GM19372 (cell line): ENCODE results near the gene DNAH10.
"Not testable (repeated sequence)": the region's sequence is repeated elsewhere in the genome, so short reads cannot be mapped to it uniquely, and the experiment has no call there.

Experiments
- ATAC-seq: cut with Tn5 transposase; IDR thresholded peaks from one replicate; pipeline ENCODE4 v1.9.1; 2021; ENCODE audit warnings: mild to moderate bottlenecking, low read depth, moderate library complexity; ENCODE audit not compliant: unreplicated experiment

The DNAH10 gene

GRCh38 chr12:123900871-123901376 lies 138.8 kb downstream of the DNAH10 start:
- no peak for ATAC-seq

GRCh38 chr12:123902821-123903220 lies 140.7 kb downstream of the DNAH10 start:
- no peak for ATAC-seq

- ATAC-seq = no peak
Observed at GRCh38 chr12:123903301-123904065, 141.4 kb downstream of the DNAH10 start.

GRCh38 chr12:123905319-123905925 lies 143.3 kb downstream of the DNAH10 start:
- ATAC-seq = no peak

GRCh38 chr12:123906711-123907420 lies 144.8 kb downstream of the DNAH10 start:
- no peak for ATAC-seq

GRCh38 chr12:123907726-123908476 lies 145.8 kb downstream of the DNAH10 start:
- no peak for ATAC-seq

GRCh38 chr12:123908884-123909725 lies 147.0 kb downstream of the DNAH10 start:
- no peak for ATAC-seq

- no peak for ATAC-seq
Observed at GRCh38 chr12:123910057-123910456, 148.0 kb downstream of the DNAH10 start.

- ATAC-seq = no peak
Observed at GRCh38 chr12:123910761-123911193, 148.7 kb downstream of the DNAH10 start.

- ATAC-seq = not testable (repeated sequence)
Observed at GRCh38 chr12:123911672-123912409, 149.7 kb downstream of the DNAH10 start.

- ATAC-seq = no peak
Observed at GRCh38 chr12:123912415-123913380, 150.6 kb downstream of the DNAH10 start.

GRCh38 chr12:123914726-123915333 lies 152.7 kb downstream of the DNAH10 start:
- ATAC-seq = no peak

- no peak for ATAC-seq
Observed at GRCh38 chr12:123916729-123917128, 154.6 kb downstream of the DNAH10 start.

- ATAC-seq = no peak
Observed at GRCh38 chr12:123917337-123917850, 155.3 kb downstream of the DNAH10 start.

- no peak for ATAC-seq
Observed at GRCh38 chr12:123919980-123920360, 157.9 kb downstream of the DNAH10 start.

GRCh38 chr12:123923038-123923437 lies 160.9 kb downstream of the DNAH10 start:
- ATAC-seq = no peak

GRCh38 chr12:123923927-123924326 lies 161.8 kb downstream of the DNAH10 start:
- ATAC-seq = no peak
